ENCODE results near the gene ADAMTS5. TPM values are rescaled to one million over a fixed set of nuclear protein-coding genes. Genes with fewer than 3 reads are reported as not detected.

Gene ADAMTS5
- total and polyA plus RNA-seq, 2 of the 8 experiments (the other 6 are each of a cell fraction or from before 2014, with no cell fraction given), result 0.20 to 1.1 TPM

DNA sequence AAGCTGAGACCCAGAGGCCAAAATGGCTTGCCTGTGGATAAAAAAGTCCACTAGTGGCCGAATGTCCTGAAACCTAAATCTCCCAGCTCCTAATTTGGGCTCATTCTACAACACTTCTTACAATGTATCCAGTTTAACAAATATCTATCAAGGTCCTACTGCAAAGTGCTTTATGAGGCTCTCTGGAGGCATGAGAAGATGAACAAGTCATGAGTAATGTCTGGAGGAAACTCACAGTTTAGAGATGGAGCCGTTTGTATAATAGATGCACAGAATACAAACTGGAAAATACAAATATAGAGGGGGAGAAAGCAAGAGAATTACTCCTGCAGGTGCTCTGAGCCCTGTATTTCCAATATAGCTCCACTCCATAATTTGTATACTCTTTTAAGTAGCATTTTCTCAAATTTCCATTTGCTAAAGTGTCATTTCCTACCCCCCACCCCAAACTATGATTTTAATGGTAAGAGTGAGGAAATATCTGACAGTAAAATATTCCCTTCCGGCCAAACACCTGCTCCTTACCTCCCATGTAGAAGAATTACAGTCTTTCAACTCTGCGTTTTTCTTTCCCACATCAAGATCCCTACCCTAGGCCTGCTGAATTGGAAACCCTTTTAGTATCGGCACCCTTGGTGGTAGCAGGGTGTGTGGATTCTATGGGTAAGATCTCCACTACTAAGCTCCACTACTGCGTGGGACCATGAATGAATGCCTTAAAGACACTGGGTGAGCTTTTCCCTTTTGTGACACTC lies 3.3 kb upstream of the ADAMTS5 start:
- Histone ChIP-seq H3K23me2 (ENCODE audit: low read depth, low read length) (peaks cover 23% of the 10 kb centered on the region; the same call in 1 of the 2 replicates), H3K4ac (replicated peaks; ENCODE audit: insufficient read length, low read depth, low read length) (no peak overlapping the region), H3K23ac (ENCODE audit: insufficient read length) (no peak overlapping the region), H3K4me2 (ENCODE audit: insufficient read depth in 1 of 2, low read depth in 2 of 2, low read length in 2 of 2) (no peak overlapping the region), H3K79me2 (ENCODE audit: control insufficient read depth in 1 of 2, insufficient read depth in 2 of 2, low read length in 2 of 2) (no peaks in the 10 kb centered on the region), H2AK5ac (ENCODE audit: low read depth, low read length) (no peak overlapping the region), H3K4me1 (replicated peaks in 1 of 4; ENCODE audit: control insufficient read depth in 3 of 4, insufficient read depth in 4 of 4, low read length in 3 of 4) (peaks cover 4 to 7% (median 5%) of the 10 kb centered on the region in 4 experiments; a peak in 6 of 7 replicates), H4K91ac (replicated peaks; ENCODE audit: insufficient read length, low read length) (no peak overlapping the region), H3K36me3 (ENCODE audit: control insufficient read depth in 2 of 4, insufficient read depth in 4 of 4, low read length in 3 of 4) (no peaks in the 10 kb centered on the region), H2BK5ac (ENCODE audit: low read depth, low read length) (no peak overlapping the region), H3K4me3 (ENCODE audit: extremely low read depth in 1 of 4, insufficient read depth in 2 of 4, low read depth in 3 of 4, low read length in 4 of 4) (no peak overlapping the region), H3K18ac (ENCODE audit: extremely low read depth, low read length) (no peak overlapping the region), H2BK15ac (ENCODE audit: low read length) (no peak overlapping the region), H3K79me1 (ENCODE audit: low read depth, low read length) (no peaks in the 10 kb centered on the region), H3K56ac (replicated peaks; ENCODE audit: insufficient read length, low read depth, low read length) (no peak overlapping the region), H3K14ac (ENCODE audit: insufficient read length) (no peak overlapping the region), H2AFZ (ENCODE audit: low read length) (no peak overlapping the region), H3K27me3 (replicated peaks in 1 of 4; ENCODE audit: control insufficient read depth in 3 of 4, extremely low read depth in 1 of 4, insufficient read depth in 3 of 4, low read length in 3 of 4) (peaks cover 0 to 38% (median 28%) of the 10 kb centered on the region in 4 experiments; a peak in 6 of 7 replicates), H4K20me1 (replicated peaks in 1 of 2; ENCODE audit: control insufficient read depth in 1 of 2, insufficient read depth in 2 of 2, low read length in 2 of 2) (no peaks in the 10 kb centered on the region), H2BK12ac (ENCODE audit: low read depth, low read length) (no peak overlapping the region), H3K9ac (replicated peaks in 1 of 4; ENCODE audit: extremely low read depth in 1 of 4, low read depth in 3 of 4, low read length in 3 of 4) (no peak overlapping the region), H4K8ac (ENCODE audit: extremely low read depth, insufficient read depth, low read length) (no peak overlapping the region), H2BK20ac (ENCODE audit: low read length) (no peak overlapping the region), H2BK120ac (replicated peaks; ENCODE audit: low read depth, low read length) (no peak overlapping the region), H4K5ac (ENCODE audit: insufficient read length, low read depth, low read length) (no peak overlapping the region), H3K27ac (ENCODE audit: low read depth, low read length) (no peak overlapping the region), H3K9me3 (ENCODE audit: insufficient read depth in 2 of 2, low read depth in 1 of 2, low read length in 1 of 2) (no peaks in the 10 kb centered on the region)
- ChIA-PET POLR2A (ENCODE audit: partially characterized antibody) (interaction anchor here (1.5 kb wide), 1 partner anchor 20 kb away, joined by 3 read pairs; no protein-coding TSS in a partner anchor), CTCF (ENCODE audit: partially characterized antibody) (interaction anchor here (0.6 to 2.2 kb wide), 4 partner anchors 10 to 1788 kb away, joined by 3 to 5 read pairs (median 4); no protein-coding TSS in a partner anchor)
- 83% methylated on average over 6 of the region's 6 CpGs; no CpG with 5 or more reads in 1 of the 2 experiments for WGBS, 2 experiments (ENCODE audit: extremely low coverage in 1 of 2, insufficient coverage in 1 of 2, insufficient read length in 1 of 2, insufficient replicate concordance in 2 of 2, low coverage in 1 of 2, low lambda C conversion rate in 2 of 2, missing lambda C conversion rate in 1 of 2)
- TF ChIP-seq YY1 (IDR thresholded peaks at IDR 0.05; ENCODE audit: low read depth, low read length), result no peak
- no peak for TF ChIP-seq TEAD4 (IDR thresholded peaks at IDR 0.05; ENCODE audit: low read depth, low read length)
- TF ChIP-seq SP2 (IDR thresholded peaks at IDR 0.05; ENCODE audit: low read length), result no peak
- TF ChIP-seq SAP30 (IDR thresholded peaks at IDR 0.05; ENCODE audit: insufficient read depth, insufficient replicate concordance, low read length), result no peak
- no peak for TF ChIP-seq BRCA1 (IDR thresholded peaks at IDR 0.05; ENCODE audit: low read depth, low read length)
- no peak for TF ChIP-seq RXRA (IDR thresholded peaks at IDR 0.05; ENCODE audit: insufficient read depth, low read depth, low read length)
- no peak for TF ChIP-seq NRF1 (IDR thresholded peaks at IDR 0.05; ENCODE audit: low read depth, low read length)
- TF ChIP-seq SIN3A (conservative IDR thresholded peaks at IDR 0.05 in 1 of 2, IDR thresholded peaks at IDR 0.05 in 1 of 2; ENCODE audit: low read depth in 1 of 2, low read length in 2 of 2), result no peak
- DNase-seq (ENCODE audit: low read depth in 1 of 2, low spot score in 2 of 2) (no peak), FAIRE-seq (no peak)

Measured in H1 (cell line).